A673 (cell line): ENCODE results near the gene M1AP. TPM values are rescaled to one million over a fixed set of nuclear protein-coding genes. Genes with fewer than 3 reads are reported as not detected.

ENCODE experiments used
- BruUV-seq: library from RNA; stranded (reverse); fragments of 400-500 nt; replicated peaks from 2 replicates; lab custom pipeline; 2021; lab: Mats Ljungman, UMichigan
- CTCF ChIA-PET: fragments of 300-600 bp; sonication (Branson Sonifier 250); formaldehyde crosslinking; loops from one replicate; lab custom pipeline; 2022; ENCODE audit warnings: antibody characterized with exemption; lab: Charles Lee
- POLR2A ChIA-PET: fragments of 300-600 bp; sonication (Branson Sonifier 250); formaldehyde crosslinking; loops from one replicate; lab custom pipeline; 2022; ENCODE audit warnings: antibody characterized with exemption; ENCODE audit not compliant: low non-redundant PET; lab: Charles Lee
- DNase-seq: peaks from one replicate; pipeline ENCODE4 v3.0.0-alpha.2; 2015; ENCODE audit warnings: low spot score
- H3K27ac ChIP-seq: fragments of 200-600 bp; sonication (generic); 2 replicates; pipeline ENCODE4 v1.5.1; 2016; ENCODE audit warnings: mixed run types, low read depth, mild to moderate bottlenecking, mixed read lengths, antibody characterized with exemption, low read length; ENCODE audit not compliant: poor library complexity, severe bottlenecking
- H3K27me3 ChIP-seq: fragments of 200-600 bp; sonication (generic); replicated peaks from 2 replicates; pipeline ENCODE4 v1.6.1; 2017; ENCODE audit warnings: mixed run types, low read depth, mild to moderate bottlenecking, mixed read lengths, antibody characterized with exemption, low read length; ENCODE audit not compliant: insufficient read depth, poor library complexity
- H3K36me3 ChIP-seq: fragments of 200-600 bp; sonication (generic); 2 replicates; pipeline ENCODE4 v1.6.1; 2016; ENCODE audit warnings: mixed run types, mild to moderate bottlenecking, mixed read lengths, antibody characterized with exemption, low read length; ENCODE audit not compliant: insufficient read depth, poor library complexity, severe bottlenecking
- H3K4me1 ChIP-seq: fragments of 200-600 bp; sonication (generic); 2 replicates; pipeline ENCODE4 v1.6.1; 2017; ENCODE audit warnings: mixed run types, mild to moderate bottlenecking, mixed read lengths, antibody characterized with exemption, low read length; ENCODE audit not compliant: insufficient read depth, poor library complexity, severe bottlenecking
- H3K4me3 ChIP-seq: fragments of 200-600 bp; sonication (generic); 2 replicates; pipeline ENCODE4 v1.5.1; 2016; ENCODE audit warnings: low read depth, mixed run types, mild to moderate bottlenecking, mixed read lengths, low read length; ENCODE audit not compliant: poor library complexity, severe bottlenecking
- H3K9me3 ChIP-seq: fragments of 200-600 bp; sonication (generic); 2 replicates; pipeline ENCODE4 v1.6.1; 2016; ENCODE audit warnings: mixed run types, low read depth, mild to moderate bottlenecking, mixed read lengths, antibody characterized with exemption, low read length; ENCODE audit not compliant: poor library complexity, severe bottlenecking
- EZH2 ChIP-seq: fragments of 200-600 bp; sonication (generic); IDR thresholded peaks from 2 replicates; pipeline ENCODE4 v1.6.1; 2017; ENCODE audit warnings: borderline replicate concordance, low read depth, mild to moderate bottlenecking, mixed read lengths, antibody characterized with exemption, low read length; ENCODE audit not compliant: poor library complexity, severe bottlenecking
- intact Hi-C: fragments of 100-400 bp; cut with micrococcal nuclease; formaldehyde crosslinking; loops from one replicate; pipeline ENCODE4 v1.10.0; 2022; ENCODE audit not compliant: unreplicated experiment
- total RNA-seq: library from RNA; stranded (reverse); gene quantifications from 2 replicates; pipeline ENCODE4 v1.2.3, GENCODE V29; 2021
- TF ChIP-seq, protein P1 (sequence below): fragments of 300-800, 200-600 bp; sonication (generic); conservative IDR thresholded peaks from 2 replicates; pipeline ENCODE4 v1.5.1; 2017; ENCODE audit warnings: low read depth, mild to moderate bottlenecking, antibody characterized with exemption, low read length, moderate library complexity, mixed read lengths

Gene M1AP
- total RNA-seq, 1 experiment from 2014 or later = not detected

GRCh38 chr2:74582184-74582583 lies 65.9 kb downstream of the M1AP start:
- BruUV-seq = no TSS peak
- intact Hi-C loops = no loop called here
- Histone ChIP-seq H3K9me3 (no peaks in the 10 kb centered on the region), H3K4me3 (no peak overlapping the region), H3K27me3 (no peaks in the 10 kb centered on the region), H3K27ac (no peak overlapping the region), H3K4me1 (peaks cover 14% of the 10 kb centered on the region), H3K36me3 (no peaks in the 10 kb centered on the region)
- CTCF ChIA-PET = interaction anchor here (0.6 kb wide), 1 partner anchor 18 kb away, joined by 3 read pairs; no protein-coding TSS in a partner anchor
- POLR2A ChIA-PET = no interaction called here
- no peak for DNase-seq
- no peak for TF ChIP-seq EZH2
- TF ChIP-seq, protein P1, sequence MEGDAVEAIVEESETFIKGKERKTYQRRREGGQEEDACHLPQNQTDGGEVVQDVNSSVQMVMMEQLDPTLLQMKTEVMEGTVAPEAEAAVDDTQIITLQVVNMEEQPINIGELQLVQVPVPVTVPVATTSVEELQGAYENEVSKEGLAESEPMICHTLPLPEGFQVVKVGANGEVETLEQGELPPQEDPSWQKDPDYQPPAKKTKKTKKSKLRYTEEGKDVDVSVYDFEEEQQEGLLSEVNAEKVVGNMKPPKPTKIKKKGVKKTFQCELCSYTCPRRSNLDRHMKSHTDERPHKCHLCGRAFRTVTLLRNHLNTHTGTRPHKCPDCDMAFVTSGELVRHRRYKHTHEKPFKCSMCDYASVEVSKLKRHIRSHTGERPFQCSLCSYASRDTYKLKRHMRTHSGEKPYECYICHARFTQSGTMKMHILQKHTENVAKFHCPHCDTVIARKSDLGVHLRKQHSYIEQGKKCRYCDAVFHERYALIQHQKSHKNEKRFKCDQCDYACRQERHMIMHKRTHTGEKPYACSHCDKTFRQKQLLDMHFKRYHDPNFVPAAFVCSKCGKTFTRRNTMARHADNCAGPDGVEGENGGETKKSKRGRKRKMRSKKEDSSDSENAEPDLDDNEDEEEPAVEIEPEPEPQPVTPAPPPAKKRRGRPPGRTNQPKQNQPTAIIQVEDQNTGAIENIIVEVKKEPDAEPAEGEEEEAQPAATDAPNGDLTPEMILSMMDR = no peak

DNA sequence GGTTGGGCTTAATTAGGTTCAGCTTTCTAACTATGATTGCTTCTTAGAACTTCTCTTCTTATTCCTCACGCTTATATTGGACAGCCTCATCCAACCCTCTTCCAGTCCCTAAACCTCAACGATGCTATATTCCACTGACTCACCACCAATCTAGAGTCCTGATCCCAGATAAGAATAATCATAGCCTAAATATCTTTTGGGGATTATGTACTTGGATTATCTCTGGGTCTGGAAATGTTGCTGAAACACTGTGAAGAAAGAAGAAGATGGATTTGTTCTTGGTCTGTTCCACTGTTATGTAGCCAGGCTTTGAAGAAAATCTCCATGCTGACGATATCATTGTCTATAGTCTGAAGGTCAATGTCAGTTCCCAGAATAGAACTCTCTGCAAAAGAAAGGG lies 66.7 kb downstream of the M1AP start:
- Histone ChIP-seq H3K4me3 (no peak overlapping the region), H3K36me3 (no peaks in the 10 kb centered on the region), H3K9me3 (no peaks in the 10 kb centered on the region), H3K27me3 (no peaks in the 10 kb centered on the region), H3K27ac (no peak overlapping the region), H3K4me1 (peaks cover 14% of the 10 kb centered on the region)
- CTCF ChIA-PET = no interaction called here
- no peak for DNase-seq
- POLR2A ChIA-PET = no interaction called here
- no TSS peak for BruUV-seq
- intact Hi-C loops = no loop called here
- TF ChIP-seq EZH2 = no peak
- TF ChIP-seq, protein P1 = no peak

DNA sequence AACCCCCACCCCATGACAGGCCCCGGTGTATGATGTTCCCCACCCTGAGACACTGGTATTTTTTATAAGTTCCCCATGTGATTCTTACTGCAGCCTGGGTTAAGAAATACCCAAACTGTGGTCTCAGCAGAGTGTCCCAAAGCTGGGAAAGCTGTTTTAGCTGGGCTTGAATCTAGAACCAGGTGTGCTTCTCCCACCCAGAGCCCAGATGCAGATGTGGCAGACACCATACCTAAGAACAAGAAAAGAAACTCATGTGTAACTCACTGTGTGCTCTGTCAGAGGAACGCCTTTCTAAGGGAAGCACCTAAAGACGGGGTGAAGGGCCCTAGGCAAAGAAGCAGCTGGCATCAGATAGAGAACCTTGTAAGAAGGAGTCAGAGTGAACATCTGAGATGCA lies 69.7 kb downstream of the M1AP start:
- intact Hi-C loops = no loop called here
- no TSS peak for BruUV-seq
- H3K27me3 ChIP-seq = no peaks in the 10 kb centered on the region
- peaks cover 4% of the 10 kb centered on the region for H3K4me1 ChIP-seq
- H3K36me3 ChIP-seq = no peaks in the 10 kb centered on the region
- no peak overlapping the region for H3K4me3 ChIP-seq
- ChIA-PET POLR2A (no interaction called here), CTCF (no interaction called here)
- no peaks in the 10 kb centered on the region for H3K9me3 ChIP-seq
- no peak for DNase-seq
- TF ChIP-seq, protein P1 = no peak
- no peak for TF ChIP-seq EZH2
- H3K27ac ChIP-seq = no peak overlapping the region
